HT1080 (cell line): Measurements from ENCODE around the gene C1QTNF4. TPM values are rescaled to one million over a fixed set of nuclear protein-coding genes. Genes with fewer than 3 reads are reported as not detected.

Experiments used
- DNase-seq: peaks from one replicate; pipeline ENCODE4 v3.0.0-alpha.2; 2015; ENCODE audit warnings: low read depth
- total RNA-seq: library from RNA; depleted of rRNA; stranded (reverse); fragments of >200 nt; shearing (Covaris generic); gene quantifications from 2 replicates; pipeline ENCODE4 v1.2.3, GENCODE V29; 2014

C1QTNF4 gene
- total RNA-seq, 1 experiment from 2014 or later, result not detected

- DNase-seq, result no peak
These were observed 698 bp downstream of the C1QTNF4 start for GRCh38 chr11:47593492-47593933.

- no peak for DNase-seq
These were observed 1.2 kb downstream of the C1QTNF4 start for GRCh38 chr11:47592970-47593369.

DNA sequence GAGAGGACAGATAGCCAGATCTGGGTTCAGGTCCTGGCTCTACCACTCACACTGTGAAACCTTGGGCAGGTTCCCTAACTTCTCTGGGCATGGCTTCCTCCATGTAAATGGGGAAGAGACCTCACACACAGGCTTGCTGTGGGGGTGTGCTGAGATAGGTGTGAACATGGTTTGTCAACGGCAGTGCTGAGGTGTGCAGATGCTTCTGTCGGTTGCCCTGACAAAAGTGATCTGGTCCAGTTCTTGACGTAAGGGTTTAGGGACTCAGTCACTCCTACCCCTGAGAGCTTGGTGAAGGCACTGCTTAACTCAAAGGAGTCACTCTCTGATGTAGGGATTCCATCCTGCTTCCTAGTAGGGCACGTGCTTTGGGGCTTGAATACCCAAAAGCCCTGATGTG lies 2.0 kb downstream of the C1QTNF4 start:
- no peak for DNase-seq

- peak; percentile 38 for DNase-seq
These were observed 2.4 kb downstream of the C1QTNF4 start for GRCh38 chr11:47591764-47592163.

DNA sequence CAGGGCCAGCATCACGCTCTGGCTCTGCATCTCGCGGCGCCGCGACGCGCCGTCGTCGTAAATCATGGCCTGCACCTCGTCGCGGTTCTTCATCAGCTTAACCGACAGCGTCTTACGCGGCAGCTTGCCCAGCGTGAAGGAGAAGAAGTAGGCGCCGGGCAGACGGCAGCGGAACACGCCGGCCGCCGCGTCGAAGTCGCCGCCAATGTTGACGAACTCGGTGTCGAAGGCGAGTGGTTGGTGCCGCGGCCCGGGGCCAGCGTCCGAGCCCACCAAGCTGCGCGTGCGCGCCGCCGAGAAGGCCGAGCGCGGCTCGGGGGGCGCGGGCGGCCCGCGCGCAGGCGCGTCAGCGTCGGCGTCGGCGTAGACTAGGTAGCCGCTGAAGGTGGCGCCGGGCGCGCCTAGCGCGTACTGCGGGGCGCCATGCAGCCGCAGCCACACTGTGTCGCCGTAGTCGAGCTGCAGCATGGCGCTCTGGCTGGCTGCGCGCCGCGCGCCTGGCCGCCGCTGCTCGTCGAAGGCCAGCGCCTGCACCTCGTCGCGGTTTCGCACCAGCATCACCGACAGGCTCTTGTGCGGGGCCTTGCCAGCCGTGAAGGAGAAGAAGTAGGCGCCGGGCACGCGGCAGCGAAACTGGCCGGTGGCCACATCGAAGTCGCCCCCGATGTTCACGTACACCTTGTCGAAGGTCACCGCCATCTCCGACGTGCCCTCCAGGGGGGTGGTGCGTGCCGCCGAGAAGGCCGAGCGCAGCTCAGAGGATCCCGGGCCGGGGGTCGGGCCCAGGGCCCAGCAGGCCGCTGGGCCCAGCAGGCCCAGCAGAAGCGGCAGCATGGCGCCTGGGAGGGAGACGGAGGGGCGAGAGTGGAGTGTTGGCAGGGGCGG lies 4.0 kb downstream of the C1QTNF4 start:
- DNase-seq, result no peak

DNA sequence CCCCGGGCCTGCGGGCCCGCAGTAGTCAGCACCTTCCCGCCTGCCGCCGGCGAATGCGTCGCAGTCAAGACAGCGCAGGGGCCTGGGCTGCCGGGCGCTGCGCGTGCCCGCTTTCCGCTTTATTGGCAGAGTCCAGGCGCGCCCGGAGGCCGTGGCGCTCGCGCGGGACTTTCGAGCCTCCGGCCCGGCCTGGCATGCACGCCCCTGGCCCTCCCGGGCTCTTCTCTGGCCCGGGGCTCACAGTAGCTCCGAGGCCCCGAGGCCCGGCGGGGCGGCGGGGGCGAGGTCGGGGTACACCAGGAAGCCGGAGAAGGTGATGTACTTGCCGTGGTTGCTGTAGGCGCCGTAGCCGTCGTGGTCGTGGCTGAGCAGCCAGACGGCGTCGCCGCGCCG lies 4.6 kb downstream of the C1QTNF4 start:
- DNase-seq, result no peak

GRCh38 chr11:47589118-47589517 lies 5.1 kb downstream of the C1QTNF4 start:
- DNase-seq, result no peak

- DNase-seq, result no peak
These were observed 6.4 kb downstream of the C1QTNF4 start for GRCh38 chr11:47587723-47588326.

GRCh38 chr11:47587039-47587716 lies 7.0 kb downstream of the C1QTNF4 start:
- no peak for DNase-seq

DNA sequence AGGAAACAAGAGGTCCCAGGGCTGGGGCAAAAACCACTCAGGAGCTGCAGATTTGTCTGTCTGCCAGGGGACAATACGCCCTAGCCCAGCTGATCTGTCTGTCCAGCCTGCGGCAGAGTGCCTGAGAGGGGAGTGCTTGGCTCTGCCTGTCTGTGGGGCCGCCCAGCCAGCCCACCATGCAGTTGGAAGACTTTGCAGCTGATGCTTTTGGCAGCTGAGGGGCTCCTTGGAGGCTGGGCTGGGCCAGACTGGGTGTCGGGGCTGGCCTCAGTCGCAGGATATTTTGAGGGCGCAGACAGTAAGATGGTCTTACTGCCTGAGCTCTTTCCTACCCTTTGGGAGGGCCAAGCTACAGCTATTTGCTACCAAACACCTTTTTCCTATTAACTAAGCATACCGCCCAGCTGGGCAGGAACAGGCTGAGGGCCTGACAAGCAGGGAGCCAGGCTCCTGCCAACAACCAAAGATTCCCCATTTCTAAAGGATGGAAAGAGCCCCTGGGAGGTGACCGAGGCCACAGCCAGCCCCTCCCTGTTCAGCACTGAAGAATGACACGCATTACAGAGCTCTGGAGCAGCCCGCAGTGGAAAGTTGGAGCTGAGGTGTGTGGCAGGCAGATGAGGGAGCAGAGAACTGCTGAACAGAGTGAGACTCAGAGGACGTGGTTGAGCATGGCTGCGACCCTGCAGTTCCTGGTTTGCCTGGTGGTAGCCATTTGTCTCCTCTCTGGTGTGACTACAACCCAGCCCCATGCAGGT lies 7.9 kb downstream of the C1QTNF4 start, which contains the start of gene FAM180B:
FAM180B (plus strand) TSS at position 581 of the 758 bp plus-strand sequence; CDS start at position 672, 91 bp downstream.
- DNase-seq, result no peak

DNA sequence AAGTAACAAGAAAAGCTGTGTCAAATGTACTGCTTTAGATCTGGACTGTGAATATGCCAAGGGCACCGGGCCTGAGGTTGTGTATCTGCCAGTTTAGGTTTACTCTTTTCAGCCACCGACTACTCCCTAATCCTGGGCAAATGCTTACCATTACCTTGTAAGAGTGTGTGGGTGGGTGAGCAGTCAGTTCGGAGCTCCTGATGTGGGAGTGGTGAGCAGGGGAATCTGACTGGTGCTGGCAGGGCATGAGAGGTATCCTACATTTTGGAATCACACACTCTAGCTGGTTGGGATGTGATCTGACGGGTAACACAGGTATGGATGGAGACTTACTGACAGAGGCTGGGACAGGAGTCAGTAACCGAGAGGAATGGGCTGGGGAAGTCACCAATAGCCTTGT lies 10.4 kb downstream of the C1QTNF4 start:
- DNase-seq, result no peak

DNA sequence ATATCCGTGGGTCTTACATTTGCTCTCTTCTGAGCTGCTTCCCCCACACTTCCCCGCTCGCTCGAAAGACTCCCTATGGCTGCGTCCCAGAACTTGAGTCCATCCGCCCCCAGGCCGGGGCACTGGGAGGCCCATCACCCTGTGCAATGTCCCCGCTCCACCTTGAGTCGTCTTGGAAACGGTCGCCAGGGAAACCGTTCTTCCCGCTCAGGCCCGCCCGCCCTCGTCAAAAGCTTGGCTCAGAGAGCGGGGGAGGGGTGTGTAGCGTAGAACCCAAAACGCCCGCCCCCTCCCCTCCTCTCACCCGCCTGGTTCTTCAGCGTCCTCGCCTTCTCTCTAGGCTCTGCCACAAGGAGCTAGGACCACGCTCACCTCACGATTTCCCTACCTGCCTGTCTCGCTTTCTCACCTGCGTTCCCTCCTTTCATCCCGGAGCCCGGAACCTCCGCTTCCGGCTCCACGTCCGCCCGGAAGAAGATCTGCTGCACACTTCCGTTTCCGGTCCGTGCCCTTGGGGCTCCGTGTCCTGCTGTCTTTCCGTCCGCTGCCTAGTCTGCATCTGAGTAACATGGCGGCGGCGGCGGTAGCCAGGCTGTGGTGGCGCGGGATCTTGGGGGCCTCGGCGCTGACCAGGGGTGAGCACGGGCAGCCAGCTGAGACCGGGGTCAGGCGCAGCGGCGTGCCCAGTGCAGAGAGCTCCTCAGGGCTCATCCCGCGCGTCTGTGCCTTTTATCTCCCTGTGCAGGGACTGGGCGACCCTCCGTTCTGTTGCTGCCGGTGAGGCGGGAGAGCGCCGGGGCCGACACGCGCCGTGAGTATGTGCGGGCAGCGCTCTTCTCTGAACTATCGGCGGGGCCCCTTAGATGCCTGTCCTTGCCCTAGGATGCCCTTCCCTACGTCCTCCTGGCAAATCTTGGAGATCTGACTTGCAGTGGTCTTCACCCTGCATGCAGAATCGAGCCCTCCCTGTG lies 15.4 kb downstream of the C1QTNF4 start, which contains the start of the genes KBTBD4 and NDUFS3:
KBTBD4 (minus strand) TSS at position 447 of the 971 bp plus-strand sequence; CDS start at position 428, 19 bp downstream.
NDUFS3 (plus strand) TSS at position 551 of the 971 bp plus-strand sequence; CDS start at position 569, 18 bp downstream.
- peak; percentile 82 for DNase-seq

GRCh38 chr11:47577460-47578041 lies 16.7 kb downstream of the C1QTNF4 start:
- no peak for DNase-seq

DNA sequence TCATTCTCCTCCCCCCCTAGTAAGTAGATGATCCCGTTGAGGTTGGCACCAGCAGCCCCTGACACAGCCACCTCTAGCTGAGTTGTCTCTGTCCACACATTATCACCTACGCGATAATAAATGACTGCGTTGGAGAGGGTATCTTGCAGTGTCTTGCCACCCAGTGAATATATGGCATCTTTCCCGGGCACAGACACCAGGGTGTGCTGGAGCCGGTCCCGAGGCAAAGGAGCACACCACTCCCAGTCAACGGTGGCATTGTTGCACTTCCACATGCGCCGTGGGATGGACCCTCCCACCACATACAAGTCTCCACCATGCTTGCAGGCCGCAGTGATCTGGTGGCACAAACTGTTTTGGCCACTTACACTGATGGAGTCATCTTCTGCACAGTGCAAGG lies 20.9 kb downstream of the C1QTNF4 start:
- no peak for DNase-seq

GRCh38 chr11:47572715-47573255 lies 21.4 kb downstream of the C1QTNF4 start:
- DNase-seq, result no peak

- DNase-seq, result no peak
These were observed 22.3 kb downstream of the C1QTNF4 start for GRCh38 chr11:47571895-47572294.

DNA sequence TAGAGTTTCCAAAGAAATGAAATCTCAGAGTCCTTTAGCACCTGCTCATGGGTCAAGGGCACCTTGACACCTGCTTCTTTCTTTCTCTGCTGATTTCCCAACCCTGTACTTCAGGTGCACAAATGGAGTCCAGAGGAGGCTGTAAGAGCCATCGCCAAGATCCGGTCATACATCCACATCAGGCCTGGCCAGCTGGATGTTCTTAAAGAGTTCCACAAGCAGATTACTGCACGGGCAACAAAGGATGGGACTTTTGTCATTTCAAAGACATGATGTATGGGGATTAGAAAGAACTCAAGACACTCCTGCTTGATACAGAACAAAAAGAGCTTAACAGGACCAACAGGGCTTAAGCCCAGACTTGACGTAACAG lies 22.9 kb downstream of the C1QTNF4 start:
- no peak for DNase-seq

DNA sequence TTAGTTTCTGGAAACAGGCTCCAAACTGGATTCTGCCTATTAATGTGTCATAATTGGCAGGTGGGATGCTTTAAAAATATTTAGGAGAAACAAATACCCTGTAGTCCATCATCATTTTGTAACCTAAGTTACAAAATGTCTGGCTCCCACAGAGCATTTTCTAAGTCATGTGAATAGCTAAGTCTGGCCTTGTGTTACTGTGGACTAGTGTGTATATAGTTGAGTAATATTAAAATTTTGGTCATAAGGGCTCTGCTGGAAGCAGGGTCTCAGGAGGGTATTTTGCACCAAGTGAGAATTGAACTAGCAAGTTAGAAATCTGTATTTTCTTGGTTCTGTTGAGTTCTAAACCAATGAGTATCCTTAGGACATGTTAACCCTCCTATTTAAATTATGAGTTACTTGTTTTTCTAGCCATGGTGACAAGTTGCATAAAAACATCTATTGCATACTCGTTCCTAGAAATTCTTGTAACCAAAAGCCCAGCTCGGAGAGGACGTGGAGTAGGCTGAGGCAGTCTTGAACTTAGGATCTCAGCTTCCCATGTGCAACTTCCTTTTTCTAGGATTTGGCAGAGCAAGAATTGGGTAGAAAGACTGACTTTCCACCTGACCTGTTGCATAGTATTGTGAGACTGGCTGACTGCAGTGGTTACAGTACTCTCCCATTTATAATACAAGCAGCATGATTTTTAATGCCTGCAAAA lies 23.4 kb downstream of the C1QTNF4 start:
- no peak for DNase-seq

- DNase-seq, result no peak
These were observed 24.6 kb downstream of the C1QTNF4 start for GRCh38 chr11:47569646-47570045.
